VCaP (cell line): Measurements from ENCODE around the gene GKAP1.

ENCODE experiments used
- H3K27ac ChIP-seq: fragments of 450-650 bp; 2 replicates; pipeline ENCODE4 v1.5.1; 2017
- CTCF ChIP-seq: fragments of 450-650 bp; conservative IDR thresholded peaks from 2 replicates; pipeline ENCODE4 v1.5.1; 2017; ENCODE audit warnings: mild to moderate bottlenecking, moderate library complexity

GKAP1 gene

GRCh38 chr9:83701286-83701685, 116.3 kb downstream of the GKAP1 start:
- TF ChIP-seq CTCF: no peak
- H3K27ac ChIP-seq: no peak overlapping the region

- TF ChIP-seq CTCF: no peak
- H3K27ac ChIP-seq: no peak overlapping the region
Measured at GRCh38 chr9:83699615-83700014, 118.0 kb downstream of the GKAP1 start.

GRCh38 chr9:83698976-83699585, 118.5 kb downstream of the GKAP1 start:
- H3K27ac ChIP-seq: no peak overlapping the region
- no peak for TF ChIP-seq CTCF

- TF ChIP-seq CTCF: no peak
- no peak overlapping the region for H3K27ac ChIP-seq
Measured at GRCh38 chr9:83691492-83691891, 126.1 kb downstream of the GKAP1 start.
